WTC11 (cell line): ENCODE data around the gene POLR1G. TPM values are rescaled to one million over a fixed set of nuclear protein-coding genes. Genes with fewer than 3 reads are reported as not detected.
A peak's percentile ranks its signal among the peaks of the same experiment; 100 is the strongest.

ENCODE experiments used
- ATAC-seq: fragments of 200-7000 bp; cut with Tn5 transposase; 2 replicates; pipeline ENCODE4 v1.10.0; 2021; ENCODE audit warnings: mild to moderate bottlenecking, moderate library complexity
- CTCF ChIA-PET: fragments of 300-600 bp; sonication (Branson Sonifier 250); formaldehyde crosslinking; loops from one replicate; lab custom pipeline; 2021; ENCODE audit warnings: antibody characterized with exemption; lab: Charles Lee
- POLR2A ChIA-PET: fragments of 350-600 bp; sonication (Branson Sonifier 250); formaldehyde crosslinking; loops from one replicate; lab custom pipeline; 2021; ENCODE audit warnings: antibody characterized with exemption; lab: Charles Lee
- DNase-seq: peaks from one replicate; pipeline ENCODE4 v3.0.0; 2021; ENCODE audit warnings: low spot score
- H3K27ac Mint-ChIP-seq: 2 replicates; pipeline ENCODE4 v1.8.0; 2021; ENCODE audit warnings: mixed read lengths
- H3K27me3 Mint-ChIP-seq: 2 replicates; pipeline ENCODE4 v1.8.0; 2021; ENCODE audit warnings: low read depth, mild to moderate bottlenecking, moderate library complexity, mixed read lengths
- H3K36me3 Mint-ChIP-seq: 2 replicates; pipeline ENCODE4 v1.8.0; 2021; ENCODE audit warnings: mixed read lengths
- H3K4me1 Mint-ChIP-seq: 2 replicates; pipeline ENCODE4 v1.8.0; 2022; ENCODE audit warnings: mixed read lengths
- H3K4me3 Mint-ChIP-seq: 2 replicates; pipeline ENCODE4 v1.8.0; 2021; ENCODE audit warnings: mild to moderate bottlenecking, moderate library complexity, mixed read lengths
- H3K9me3 Mint-ChIP-seq: 2 replicates; pipeline ENCODE4 v1.8.0; 2021; ENCODE audit warnings: mixed read lengths
- EMX1 ChIP-seq: fragments of 250-450 bp; sonication (Bioruptor Pico); IDR thresholded peaks from 2 replicates; pipeline ENCODE4 v1.8.0; 2021; ENCODE audit warnings: mild to moderate bottlenecking
- ETV6 ChIP-seq: sonication (generic); formaldehyde crosslinking; IDR thresholded peaks from 2 replicates; pipeline ENCODE4 v1.8.1; 2022; ENCODE audit warnings: mild to moderate bottlenecking, missing genetic modification reagents
- FOXP1 ChIP-seq: sonication (generic); formaldehyde crosslinking; IDR thresholded peaks from 2 replicates; pipeline ENCODE4 v1.8.0; 2022; ENCODE audit warnings: missing genetic modification reagents, mild to moderate bottlenecking, moderate library complexity, borderline replicate concordance
- GRHL2 ChIP-seq: fragments of 250-450 bp; sonication (Bioruptor Pico); IDR thresholded peaks from 2 replicates; pipeline ENCODE4 v1.8.0; 2022; ENCODE audit warnings: mild to moderate bottlenecking, moderate library complexity; ENCODE audit not compliant: insufficient replicate concordance, severe bottlenecking
- JAZF1 ChIP-seq: fragments of 250-450 bp; sonication (Bioruptor Pico); IDR thresholded peaks from 2 replicates; pipeline ENCODE4 v1.9.0; 2021; ENCODE audit warnings: moderate library complexity, mild to moderate bottlenecking, inconsistent platforms
- JUN ChIP-seq: sonication (generic); formaldehyde crosslinking; IDR thresholded peaks from 2 replicates; pipeline ENCODE4 v1.8.0; 2023; ENCODE audit warnings: mild to moderate bottlenecking, missing genetic modification reagents
- NFATC4 ChIP-seq: fragments of 250-450 bp; sonication (Bioruptor Pico); IDR thresholded peaks from 2 replicates; pipeline ENCODE4 v1.9.0; 2021; ENCODE audit warnings: mild to moderate bottlenecking
- NFYB ChIP-seq: sonication (generic); formaldehyde crosslinking; conservative IDR thresholded peaks from 2 replicates; pipeline ENCODE4 v1.8.0; 2022; ENCODE audit warnings: low read depth, missing genetic modification reagents
- NR2C2 ChIP-seq: sonication (generic); formaldehyde crosslinking; IDR thresholded peaks from 2 replicates; pipeline ENCODE4 v1.8.0; 2022; ENCODE audit warnings: mild to moderate bottlenecking, missing genetic modification reagents
- OVOL2 ChIP-seq: fragments of 250-450 bp; sonication (Bioruptor Pico); IDR thresholded peaks from 2 replicates; pipeline ENCODE4 v1.9.0; 2021; ENCODE audit warnings: mild to moderate bottlenecking, borderline replicate concordance
- SMAD3 ChIP-seq: sonication (generic); formaldehyde crosslinking; IDR thresholded peaks from 2 replicates; pipeline ENCODE4 v1.8.0; 2022; ENCODE audit warnings: missing genetic modification reagents, mild to moderate bottlenecking, borderline replicate concordance
- ZNF121 ChIP-seq: sonication (generic); formaldehyde crosslinking; IDR thresholded peaks from 2 replicates; pipeline ENCODE4 v1.8.0; 2023; ENCODE audit warnings: missing genetic modification reagents
- ZNF232 ChIP-seq: sonication (generic); formaldehyde crosslinking; IDR thresholded peaks from 2 replicates; pipeline ENCODE4 v1.8.0; 2022; ENCODE audit warnings: mild to moderate bottlenecking, missing genetic modification reagents
- ZNF423 ChIP-seq: fragments of 250-450 bp; sonication (Bioruptor Pico); IDR thresholded peaks from 2 replicates; pipeline ENCODE4 v2.1.2; 2022; ENCODE audit warnings: mild to moderate bottlenecking, moderate library complexity
- total RNA-seq: library from RNA; stranded (reverse); gene quantifications from 3 replicates; pipeline ENCODE4 v1.2.3, GENCODE V29; 2021
- TF ChIP-seq, protein P1 (sequence below): fragments of 250-450 bp; sonication (Bioruptor Pico); IDR thresholded peaks from 2 replicates; pipeline ENCODE4 v1.9.0; 2021; ENCODE audit warnings: mild to moderate bottlenecking
- TF ChIP-seq, protein P2 (sequence below): sonication (generic); formaldehyde crosslinking; IDR thresholded peaks from 2 replicates; pipeline ENCODE4 v1.8.1; 2023; ENCODE audit warnings: mild to moderate bottlenecking, missing genetic modification reagents, borderline replicate concordance
- TF ChIP-seq, protein P3 (sequence below): sonication (generic); formaldehyde crosslinking; IDR thresholded peaks from 2 replicates; pipeline ENCODE4 v1.8.0; 2023; ENCODE audit warnings: mild to moderate bottlenecking, missing genetic modification reagents

POLR1G gene
- total RNA-seq, 1 experiment from 2014 or later, result 38.1 TPM

- TF ChIP-seq ZNF423 (CRISPR knock-in tag) (no peak), GRHL2 (no peak), ETV6 (CRISPR knock-in tag) (0 out of 2 replicates have a peak, but pooled peaks have one; percentile 8), JAZF1 (CRISPR knock-in tag) (no peak), EMX1 (CRISPR knock-in tag) (no peak), NFYB (CRISPR knock-in tag) (no peak), OVOL2 (CRISPR knock-in tag) (no peak), JUN (CRISPR knock-in tag) (0 out of 2 replicates have a peak, but pooled peaks have one; percentile 50), FOXP1 (CRISPR knock-in tag) (peak; percentile 60; the same call in 1 of the 2 replicates), ZNF232 (CRISPR knock-in tag) (0 out of 2 replicates have a peak, but pooled peaks have one; percentile 29), NR2C2 (no peak), NFATC4 (CRISPR knock-in tag) (no peak)
- TF ChIP-seq, protein P1, sequence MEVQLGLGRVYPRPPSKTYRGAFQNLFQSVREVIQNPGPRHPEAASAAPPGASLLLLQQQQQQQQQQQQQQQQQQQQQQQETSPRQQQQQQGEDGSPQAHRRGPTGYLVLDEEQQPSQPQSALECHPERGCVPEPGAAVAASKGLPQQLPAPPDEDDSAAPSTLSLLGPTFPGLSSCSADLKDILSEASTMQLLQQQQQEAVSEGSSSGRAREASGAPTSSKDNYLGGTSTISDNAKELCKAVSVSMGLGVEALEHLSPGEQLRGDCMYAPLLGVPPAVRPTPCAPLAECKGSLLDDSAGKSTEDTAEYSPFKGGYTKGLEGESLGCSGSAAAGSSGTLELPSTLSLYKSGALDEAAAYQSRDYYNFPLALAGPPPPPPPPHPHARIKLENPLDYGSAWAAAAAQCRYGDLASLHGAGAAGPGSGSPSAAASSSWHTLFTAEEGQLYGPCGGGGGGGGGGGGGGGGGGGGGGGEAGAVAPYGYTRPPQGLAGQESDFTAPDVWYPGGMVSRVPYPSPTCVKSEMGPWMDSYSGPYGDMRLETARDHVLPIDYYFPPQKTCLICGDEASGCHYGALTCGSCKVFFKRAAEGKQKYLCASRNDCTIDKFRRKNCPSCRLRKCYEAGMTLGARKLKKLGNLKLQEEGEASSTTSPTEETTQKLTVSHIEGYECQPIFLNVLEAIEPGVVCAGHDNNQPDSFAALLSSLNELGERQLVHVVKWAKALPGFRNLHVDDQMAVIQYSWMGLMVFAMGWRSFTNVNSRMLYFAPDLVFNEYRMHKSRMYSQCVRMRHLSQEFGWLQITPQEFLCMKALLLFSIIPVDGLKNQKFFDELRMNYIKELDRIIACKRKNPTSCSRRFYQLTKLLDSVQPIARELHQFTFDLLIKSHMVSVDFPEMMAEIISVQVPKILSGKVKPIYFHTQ (CRISPR knock-in tag), result no peak
- TF ChIP-seq, protein P2, sequence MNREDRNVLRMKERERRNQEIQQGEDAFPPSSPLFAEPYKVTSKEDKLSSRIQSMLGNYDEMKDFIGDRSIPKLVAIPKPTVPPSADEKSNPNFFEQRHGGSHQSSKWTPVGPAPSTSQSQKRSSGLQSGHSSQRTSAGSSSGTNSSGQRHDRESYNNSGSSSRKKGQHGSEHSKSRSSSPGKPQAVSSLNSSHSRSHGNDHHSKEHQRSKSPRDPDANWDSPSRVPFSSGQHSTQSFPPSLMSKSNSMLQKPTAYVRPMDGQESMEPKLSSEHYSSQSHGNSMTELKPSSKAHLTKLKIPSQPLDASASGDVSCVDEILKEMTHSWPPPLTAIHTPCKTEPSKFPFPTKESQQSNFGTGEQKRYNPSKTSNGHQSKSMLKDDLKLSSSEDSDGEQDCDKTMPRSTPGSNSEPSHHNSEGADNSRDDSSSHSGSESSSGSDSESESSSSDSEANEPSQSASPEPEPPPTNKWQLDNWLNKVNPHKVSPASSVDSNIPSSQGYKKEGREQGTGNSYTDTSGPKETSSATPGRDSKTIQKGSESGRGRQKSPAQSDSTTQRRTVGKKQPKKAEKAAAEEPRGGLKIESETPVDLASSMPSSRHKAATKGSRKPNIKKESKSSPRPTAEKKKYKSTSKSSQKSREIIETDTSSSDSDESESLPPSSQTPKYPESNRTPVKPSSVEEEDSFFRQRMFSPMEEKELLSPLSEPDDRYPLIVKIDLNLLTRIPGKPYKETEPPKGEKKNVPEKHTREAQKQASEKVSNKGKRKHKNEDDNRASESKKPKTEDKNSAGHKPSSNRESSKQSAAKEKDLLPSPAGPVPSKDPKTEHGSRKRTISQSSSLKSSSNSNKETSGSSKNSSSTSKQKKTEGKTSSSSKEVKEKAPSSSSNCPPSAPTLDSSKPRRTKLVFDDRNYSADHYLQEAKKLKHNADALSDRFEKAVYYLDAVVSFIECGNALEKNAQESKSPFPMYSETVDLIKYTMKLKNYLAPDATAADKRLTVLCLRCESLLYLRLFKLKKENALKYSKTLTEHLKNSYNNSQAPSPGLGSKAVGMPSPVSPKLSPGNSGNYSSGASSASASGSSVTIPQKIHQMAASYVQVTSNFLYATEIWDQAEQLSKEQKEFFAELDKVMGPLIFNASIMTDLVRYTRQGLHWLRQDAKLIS (CRISPR knock-in tag), result no peak
- TF ChIP-seq, protein P3, sequence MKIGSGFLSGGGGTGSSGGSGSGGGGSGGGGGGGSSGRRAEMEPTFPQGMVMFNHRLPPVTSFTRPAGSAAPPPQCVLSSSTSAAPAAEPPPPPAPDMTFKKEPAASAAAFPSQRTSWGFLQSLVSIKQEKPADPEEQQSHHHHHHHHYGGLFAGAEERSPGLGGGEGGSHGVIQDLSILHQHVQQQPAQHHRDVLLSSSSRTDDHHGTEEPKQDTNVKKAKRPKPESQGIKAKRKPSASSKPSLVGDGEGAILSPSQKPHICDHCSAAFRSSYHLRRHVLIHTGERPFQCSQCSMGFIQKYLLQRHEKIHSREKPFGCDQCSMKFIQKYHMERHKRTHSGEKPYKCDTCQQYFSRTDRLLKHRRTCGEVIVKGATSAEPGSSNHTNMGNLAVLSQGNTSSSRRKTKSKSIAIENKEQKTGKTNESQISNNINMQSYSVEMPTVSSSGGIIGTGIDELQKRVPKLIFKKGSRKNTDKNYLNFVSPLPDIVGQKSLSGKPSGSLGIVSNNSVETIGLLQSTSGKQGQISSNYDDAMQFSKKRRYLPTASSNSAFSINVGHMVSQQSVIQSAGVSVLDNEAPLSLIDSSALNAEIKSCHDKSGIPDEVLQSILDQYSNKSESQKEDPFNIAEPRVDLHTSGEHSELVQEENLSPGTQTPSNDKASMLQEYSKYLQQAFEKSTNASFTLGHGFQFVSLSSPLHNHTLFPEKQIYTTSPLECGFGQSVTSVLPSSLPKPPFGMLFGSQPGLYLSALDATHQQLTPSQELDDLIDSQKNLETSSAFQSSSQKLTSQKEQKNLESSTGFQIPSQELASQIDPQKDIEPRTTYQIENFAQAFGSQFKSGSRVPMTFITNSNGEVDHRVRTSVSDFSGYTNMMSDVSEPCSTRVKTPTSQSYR (CRISPR knock-in tag), result no peak
Measured at GRCh38 chr19:45406226-45407090, at the start of gene POLR1G (continued).

DNA sequence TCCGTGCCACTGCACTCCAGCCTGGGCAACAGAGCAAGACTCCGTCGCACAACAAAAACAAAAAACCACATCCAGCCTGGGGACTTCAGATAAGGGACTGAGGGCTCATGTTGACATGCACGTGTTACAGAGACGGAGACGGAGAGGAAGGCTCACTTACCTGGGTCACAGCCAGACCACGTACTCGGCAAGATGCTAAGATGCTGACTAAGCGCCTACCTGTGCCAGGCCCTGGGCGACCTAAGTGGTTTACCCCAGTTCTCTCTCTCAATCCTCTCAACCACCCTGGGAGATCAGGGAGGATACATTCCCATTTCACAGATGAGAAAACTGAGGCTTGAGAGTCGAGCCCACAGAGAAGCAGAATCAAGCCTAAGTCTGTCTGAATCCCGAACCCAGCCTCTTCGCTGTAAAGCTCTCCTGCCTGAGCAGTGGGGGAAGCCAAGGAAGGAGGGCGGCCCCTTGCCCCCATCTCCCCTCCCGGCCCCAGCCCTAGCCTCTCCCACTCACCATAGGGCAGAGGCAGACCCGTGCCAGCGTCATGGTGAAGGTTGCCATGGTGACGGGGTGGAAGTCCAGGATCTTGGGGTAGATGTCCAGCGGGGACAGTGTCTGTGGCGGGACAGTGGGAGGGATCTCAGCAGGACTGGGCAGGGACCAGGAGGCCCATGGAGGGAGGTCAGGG, 49.5 kb upstream of the POLR1G start:
- Mint-ChIP-seq H3K4me3 (no peak overlapping the region), H3K36me3 (peaks cover 73% of the 10 kb centered on the region), H3K9me3 (no peaks in the 10 kb centered on the region), H3K27me3 (no peaks in the 10 kb centered on the region), H3K4me1 (no peaks in the 10 kb centered on the region), H3K27ac (no peak overlapping the region)
- TF ChIP-seq SMAD3 (CRISPR knock-in tag) (no peak), ZNF121 (CRISPR knock-in tag) (0 out of 2 replicates have a peak, but pooled peaks have one; percentile 13), JUN (CRISPR knock-in tag) (no peak)
- no peak for ATAC-seq
- ChIA-PET CTCF (no interaction called here), POLR2A (no interaction called here)
- no peak for DNase-seq
